GM10847 (cell line): ENCODE measurements around the gene NUMA1.
A peak's percentile ranks its signal among the peaks of the same experiment; 100 is the strongest.

Experiments
- POLR2A ChIP-seq: IDR thresholded peaks from 2 replicates; pipeline ENCODE4 v1.6.1; 2011; ENCODE audit not compliant: insufficient read length; ENCODE audit errors: extremely low read depth

Gene NUMA1

GRCh38 chr11:72080326-72081183 is at the start of gene NUMA1, which contains the start of gene LRRC51:
Gene NUMA1, minus strand, starts transcription at chr11:72080542. Its CDS starts 44,599 bp downstream, at chr11:72035943.
Gene LRRC51, plus strand, starts transcription at chr11:72080850. Its CDS starts 8,234 bp downstream, at chr11:72089084.
- peak; percentile 64 for TF ChIP-seq POLR2A

- no peak for TF ChIP-seq POLR2A
These were observed 49.0 kb upstream of the NUMA1 start for GRCh38 chr11:72129381-72129780.

DNA sequence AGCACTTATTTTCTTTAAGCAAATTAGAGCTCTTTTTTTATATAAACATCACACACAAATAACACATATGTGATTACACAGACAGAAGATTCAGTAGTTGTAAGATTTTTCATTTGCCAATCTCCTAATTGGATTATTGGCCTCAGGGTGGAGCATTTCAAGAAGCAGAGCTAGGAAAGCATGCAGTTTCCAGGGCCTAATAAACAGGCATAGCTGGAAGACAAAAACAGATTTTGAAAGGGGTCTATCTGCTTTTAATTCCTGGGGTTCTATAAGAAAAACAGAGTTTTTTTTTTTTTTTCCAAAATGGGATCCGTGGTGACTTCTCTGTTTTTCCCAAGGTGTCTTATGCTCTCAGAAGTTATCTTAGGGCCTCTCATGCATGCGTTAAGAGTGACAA is 47.6 kb upstream of the NUMA1 start:
- TF ChIP-seq POLR2A: no peak

DNA sequence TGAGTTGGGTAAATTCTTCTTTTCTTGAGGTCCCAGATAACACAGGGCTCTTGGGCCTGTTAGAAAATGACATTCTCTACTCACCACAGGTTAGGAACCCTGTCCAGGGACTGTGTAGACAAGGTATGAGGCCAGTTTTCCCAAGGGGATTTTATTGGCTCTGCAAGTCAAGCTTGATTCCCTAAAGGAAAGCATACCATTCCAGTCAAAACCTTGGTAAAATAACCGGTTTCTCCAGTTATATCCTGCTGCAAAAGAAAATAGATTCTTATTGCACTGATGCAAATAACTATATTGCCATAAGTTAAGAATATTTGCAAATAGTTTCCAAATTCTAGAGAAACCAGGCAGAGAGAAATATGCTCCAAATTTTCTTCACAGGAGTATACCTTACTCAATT is 45.6 kb upstream of the NUMA1 start:
- no peak for TF ChIP-seq POLR2A

- no peak for TF ChIP-seq POLR2A
These were observed 43.7 kb upstream of the NUMA1 start for GRCh38 chr11:72124046-72124445.

GRCh38 chr11:72123117-72123653 is 42.8 kb upstream of the NUMA1 start:
- no peak for TF ChIP-seq POLR2A

GRCh38 chr11:72122607-72123006 is 42.3 kb upstream of the NUMA1 start:
- TF ChIP-seq POLR2A: no peak

- TF ChIP-seq POLR2A: no peak
These were observed 40.6 kb upstream of the NUMA1 start for GRCh38 chr11:72120930-72121329.

GRCh38 chr11:72119198-72119597 is 38.9 kb upstream of the NUMA1 start:
- TF ChIP-seq POLR2A: no peak

GRCh38 chr11:72116019-72116755 is 35.8 kb upstream of the NUMA1 start:
- TF ChIP-seq POLR2A: no peak

GRCh38 chr11:72114570-72114969 is 34.2 kb upstream of the NUMA1 start:
- no peak for TF ChIP-seq POLR2A

- no peak for TF ChIP-seq POLR2A
These were observed 32.9 kb upstream of the NUMA1 start for GRCh38 chr11:72112978-72113808.

GRCh38 chr11:72112143-72112977 is 32.0 kb upstream of the NUMA1 start, which contains the start of gene ANAPC15:
Gene ANAPC15, minus strand, starts transcription at chr11:72112695. Its CDS starts 1,419 bp downstream, at chr11:72111276.
- peak; percentile 98 for TF ChIP-seq POLR2A

GRCh38 chr11:72111300-72112142 is 31.2 kb upstream of the NUMA1 start:
- TF ChIP-seq POLR2A: no peak

DNA sequence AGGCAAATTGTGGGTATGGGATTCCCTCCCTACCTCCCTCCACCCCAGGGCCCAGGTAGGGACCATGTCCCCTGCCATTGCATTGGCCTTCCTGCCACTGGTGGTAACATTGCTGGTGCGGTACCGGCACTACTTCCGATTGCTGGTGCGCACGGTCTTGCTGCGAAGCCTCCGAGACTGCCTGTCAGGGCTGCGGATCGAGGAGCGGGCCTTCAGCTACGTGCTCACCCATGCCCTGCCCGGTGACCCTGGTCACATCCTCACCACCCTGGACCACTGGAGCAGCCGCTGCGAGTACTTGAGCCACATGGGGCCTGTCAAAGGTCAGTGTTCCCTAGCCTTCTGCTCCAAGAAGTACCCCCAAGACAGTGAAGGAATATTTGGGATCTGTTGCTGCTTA is 25.5 kb upstream of the NUMA1 start, which contains the start of gene TOMT:
TOMT (plus strand) TSS at position 37 of the 400 bp plus-strand sequence; CDS start at position 65, 28 bp downstream.
- no peak for TF ChIP-seq POLR2A
